Articular chondrocyte of knee joint (primary cell): ENCODE measurements around the gene ZNF582. TPM values are rescaled to one million over a fixed set of nuclear protein-coding genes. Genes with fewer than 3 reads are reported as not detected.

Source experiments
- total RNA-seq: library from RNA; depleted of rRNA; stranded (reverse); fragments of >200 nt; gene quantifications from 2 replicates; pipeline ENCODE4 v1.2.3, GENCODE V29; 2012

ZNF582 gene
- 2.3 and 3.7 TPM in 2 replicates for total RNA-seq

GRCh38 chr19:56393119-56394012, at the start of gene ZNF582:
TSS of gene ZNF582 (minus strand) at chr19:56393534. CDS start at chr19:56391752, 1,782 bp downstream.

GRCh38 chr19:56403764-56404704, 10.7 kb upstream of the ZNF582 start, which contains the start of gene ZNF583:
TSS of gene ZNF583 (plus strand) at chr19:56404332. CDS start at chr19:56407115, 2,783 bp downstream.

Other genes starting within 250 kb of the ZNF582 start
- not detected in 2 replicates for gene GALP, start 217.5 kb downstream of the ZNF582 start, total RNA-seq
- not detected in 2 replicates for gene ZSCAN5B, start 195.8 kb downstream of the ZNF582 start, total RNA-seq
- gene ZSCAN5C, start 191.3 kb downstream of the ZNF582 start, total RNA-seq, result not detected in 2 replicates
- not detected in 2 replicates for gene EDDM13, start 120.8 kb downstream of the ZNF582 start, total RNA-seq
- 5.7 and 7.6 TPM in 2 replicates for gene ZSCAN5A, start 78.7 kb downstream of the ZNF582 start, total RNA-seq
- gene ZNF583, start 10.8 kb upstream of the ZNF582 start, total RNA-seq, result 9.7 and 13.5 TPM in 2 replicates
- gene ZNF667, start 83.8 kb upstream of the ZNF582 start, total RNA-seq, result 4.8 and 7.2 TPM in 2 replicates
- gene ZNF471, start 114.3 kb upstream of the ZNF582 start, total RNA-seq, result 3.9 and 5.3 TPM in 2 replicates
- 9.7 and 10.1 TPM in 2 replicates for gene ZFP28, start 145.4 kb upstream of the ZNF582 start, total RNA-seq
- gene ZNF470, start 173.9 kb upstream of the ZNF582 start, total RNA-seq, result 7.7 and 10.1 TPM in 2 replicates
- 6.1 and 7.7 TPM in 2 replicates for gene ZNF71, start 201.8 kb upstream of the ZNF582 start, total RNA-seq
- gene SMIM17, start 249.6 kb upstream of the ZNF582 start, total RNA-seq, result 0.26 TPM in 1 of 2 replicates, not detected in the other